ENCODE data around the gene GLIS2.

Gene GLIS2

DNA sequence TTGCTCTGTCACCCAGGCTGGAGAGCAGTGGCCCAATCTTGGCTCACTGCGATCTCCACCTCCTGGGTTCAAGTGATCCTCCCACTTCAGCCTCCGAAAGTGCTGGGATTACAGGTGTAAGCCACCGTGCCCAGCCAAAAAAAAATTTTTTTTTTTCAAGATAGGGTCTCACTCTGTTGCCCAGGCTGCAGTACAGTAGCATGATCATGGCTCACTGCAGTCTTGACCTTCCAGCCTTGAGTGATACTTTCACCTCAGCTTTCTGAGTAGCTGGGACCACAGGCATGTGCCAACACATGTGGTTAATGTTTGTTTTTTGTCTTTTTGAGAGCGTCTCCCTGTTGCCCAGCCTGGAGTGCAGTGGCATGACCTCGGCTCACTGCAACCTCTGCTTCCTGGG, 37.0 kb downstream of the GLIS2 start:
- no peak for DNase-seq (ENCODE audit: low read depth)

DNA sequence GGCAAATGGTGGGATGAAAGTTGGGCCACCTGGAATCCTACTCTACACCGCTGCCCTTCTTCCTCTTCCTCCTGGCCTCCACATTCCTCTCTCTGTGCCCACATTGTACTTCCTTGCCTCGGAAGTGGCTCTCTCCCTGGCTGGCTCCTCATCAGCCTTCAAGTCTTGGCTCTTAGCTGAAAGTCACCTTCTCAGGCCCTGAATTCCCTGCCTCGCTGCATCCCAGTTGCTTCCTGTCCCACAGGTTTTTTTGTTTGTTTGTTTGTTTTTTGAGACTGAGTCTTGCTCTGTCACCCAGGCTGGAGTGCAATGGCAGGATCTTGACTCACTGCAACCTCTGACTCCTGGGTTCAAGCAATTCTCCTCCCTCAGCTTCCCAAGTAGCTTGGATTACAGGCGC, 37.8 kb downstream of the GLIS2 start:
- no peak for DNase-seq (ENCODE audit: low read depth)

DNA sequence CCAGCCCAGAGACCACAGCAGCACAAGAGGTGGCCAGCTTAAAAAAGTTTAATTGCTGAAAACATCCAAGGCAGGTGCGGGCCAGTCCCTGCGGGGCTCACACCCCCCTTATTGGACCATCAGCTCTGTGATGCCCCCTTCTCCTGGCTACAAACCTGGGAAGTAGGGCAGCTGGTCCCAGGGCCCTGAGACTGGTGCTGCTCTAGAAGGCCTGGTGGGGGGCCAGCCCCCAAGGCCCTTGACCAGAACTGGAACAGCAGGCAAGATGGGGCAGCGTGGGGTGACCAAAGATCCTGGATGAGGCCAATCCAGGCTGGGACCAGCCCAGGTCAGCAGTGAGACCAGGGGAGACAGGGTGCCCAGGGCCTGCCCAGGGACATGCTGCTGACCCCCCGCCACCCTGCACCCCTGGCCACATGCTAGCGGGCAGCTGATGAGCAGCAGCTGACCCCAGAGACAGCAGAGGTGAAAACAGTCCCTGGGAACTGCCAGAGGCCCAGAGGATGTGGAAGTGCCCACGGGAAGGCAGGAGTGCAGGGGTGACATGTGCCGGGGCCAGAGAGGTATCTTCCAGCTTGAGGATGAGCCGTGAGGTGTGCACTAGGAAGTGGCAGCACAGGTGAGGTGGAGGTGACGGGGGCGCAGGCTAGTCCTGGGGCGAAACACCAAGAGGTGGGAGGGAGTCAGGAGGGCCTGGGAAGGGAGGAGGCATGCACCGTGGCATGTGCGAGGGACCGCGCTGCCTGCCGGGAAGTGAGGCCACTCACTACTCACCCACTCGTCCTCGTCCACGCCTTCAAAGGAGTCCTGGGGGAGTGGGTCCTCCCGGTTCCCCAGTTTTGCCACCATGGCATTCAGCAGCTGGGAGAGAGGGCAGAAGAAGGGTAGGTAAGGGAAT, 38.9 kb downstream of the GLIS2 start:
- no peak for DNase-seq (ENCODE audit: low read depth)

DNA sequence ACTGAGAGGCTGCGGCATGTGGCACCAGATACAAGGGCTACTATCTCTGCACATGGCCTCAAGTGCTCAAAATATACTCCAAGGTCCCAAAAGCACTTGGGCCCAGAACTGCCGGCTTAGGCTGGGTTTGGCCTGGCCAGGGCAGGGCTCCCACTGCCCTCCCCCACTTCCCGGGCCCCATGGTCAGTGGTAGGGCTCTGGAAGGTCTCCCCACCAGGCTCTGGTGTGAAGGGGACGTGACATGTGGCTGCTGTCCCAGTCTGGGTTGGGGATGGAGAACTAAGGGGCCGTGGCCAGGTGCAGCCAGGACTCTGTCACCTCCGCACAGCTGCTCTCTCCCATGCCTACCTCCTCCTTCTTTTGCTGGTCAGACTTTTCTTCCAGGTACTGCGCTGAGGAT, 41.0 kb downstream of the GLIS2 start:
- no peak for DNase-seq (ENCODE audit: low read depth)

DNA sequence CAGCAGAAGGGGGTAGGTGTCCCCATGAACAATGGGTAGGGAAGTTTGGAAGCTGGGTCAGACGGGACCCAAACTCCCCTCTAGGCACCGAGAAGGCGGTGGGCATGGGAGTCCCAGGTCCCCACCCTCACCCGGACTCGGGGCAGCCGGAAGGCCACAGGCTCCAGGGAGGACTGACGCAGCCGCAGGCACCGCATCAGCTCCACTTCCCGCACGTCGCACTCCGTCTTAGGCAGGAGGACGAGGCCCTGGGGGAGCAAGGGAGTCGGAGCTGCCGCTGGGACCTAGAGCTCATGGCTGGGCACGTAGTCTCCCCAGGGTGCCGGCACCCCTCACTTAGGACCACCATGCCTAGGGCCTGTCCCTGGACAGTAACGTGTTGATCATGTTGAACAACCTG, 42.4 kb downstream of the GLIS2 start:
- no peak for DNase-seq (ENCODE audit: low read depth)

DNA sequence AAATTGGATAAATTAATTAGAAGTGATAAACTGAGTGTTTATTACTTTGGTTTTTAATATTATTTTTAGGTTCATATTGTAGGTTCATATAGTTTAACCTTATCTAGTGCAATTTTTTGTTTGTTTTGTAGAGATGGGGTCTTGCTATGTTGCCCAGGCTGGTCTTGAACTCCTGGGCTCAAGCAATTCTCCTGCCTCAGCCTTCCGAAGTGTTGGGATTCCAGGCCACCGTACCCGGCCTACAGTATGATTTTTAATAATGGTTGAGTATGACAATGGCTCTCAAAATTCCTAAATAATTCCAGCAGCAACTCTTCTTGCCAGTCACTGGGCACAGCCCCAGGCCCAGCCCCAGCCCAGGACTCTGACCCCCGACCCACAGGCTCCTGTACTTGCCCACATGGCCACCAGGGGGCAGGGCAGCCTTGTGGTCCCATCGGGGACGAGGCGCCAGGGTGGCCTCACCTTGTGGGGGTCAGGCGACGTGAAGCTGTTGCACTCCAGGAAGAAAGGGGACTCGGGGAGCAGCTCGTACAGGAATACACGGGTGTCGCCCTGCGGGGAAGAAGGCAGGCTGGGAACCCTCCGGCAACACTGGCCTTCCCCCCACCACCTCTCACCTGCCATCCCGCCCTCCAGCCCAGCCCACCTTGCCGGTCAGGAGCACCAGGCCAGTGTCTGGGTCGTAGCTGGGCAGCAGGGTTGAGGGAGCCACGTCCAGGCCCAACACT, 43.1 kb downstream of the GLIS2 start:
- no peak for DNase-seq (ENCODE audit: low read depth)

DNA sequence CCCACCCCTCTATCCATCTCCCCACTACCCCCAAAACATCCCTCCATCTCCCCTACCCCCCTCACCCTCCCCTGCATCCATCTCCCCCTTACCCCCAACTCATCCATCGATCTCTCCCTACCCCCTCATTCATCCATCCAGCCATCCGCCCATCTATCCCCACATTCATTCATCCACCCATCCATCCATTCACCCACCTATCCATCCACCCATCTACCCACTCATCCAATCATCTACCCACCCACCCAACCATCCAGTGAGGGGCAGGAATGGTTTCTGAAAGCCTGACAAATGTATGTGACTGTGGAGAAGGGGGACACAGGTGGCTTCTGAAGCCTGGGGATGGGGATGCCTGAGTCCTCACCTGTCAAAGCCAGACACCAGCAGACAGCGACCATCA, 44.0 kb downstream of the GLIS2 start:
- no peak for DNase-seq (ENCODE audit: low read depth)

DNA sequence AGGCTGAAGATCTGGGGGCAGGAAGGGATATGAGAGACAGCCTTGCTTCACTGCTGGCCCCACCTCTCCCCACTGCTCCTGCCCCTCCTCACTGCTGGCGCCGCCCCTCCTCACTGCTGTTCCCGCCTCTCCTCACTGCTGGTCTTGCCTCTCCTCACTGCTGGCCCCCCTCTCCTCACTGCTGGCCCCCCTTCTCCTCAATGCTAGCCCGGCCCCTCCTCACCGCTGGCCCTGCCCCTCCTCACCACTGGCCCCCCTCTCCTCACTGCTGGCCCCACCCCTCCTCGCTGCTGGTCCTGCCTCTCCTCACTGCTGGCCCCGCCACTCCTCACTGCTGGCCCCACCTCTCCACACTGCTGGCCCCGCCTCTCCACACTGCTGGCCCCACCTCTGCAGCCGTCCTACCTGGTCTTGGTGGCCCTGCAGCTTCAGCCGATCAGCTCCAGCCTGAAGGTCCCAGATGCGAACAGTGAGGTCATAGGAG, 44.7 kb downstream of the GLIS2 start:
- DNase-seq (ENCODE audit: low read depth): no peak

DNA sequence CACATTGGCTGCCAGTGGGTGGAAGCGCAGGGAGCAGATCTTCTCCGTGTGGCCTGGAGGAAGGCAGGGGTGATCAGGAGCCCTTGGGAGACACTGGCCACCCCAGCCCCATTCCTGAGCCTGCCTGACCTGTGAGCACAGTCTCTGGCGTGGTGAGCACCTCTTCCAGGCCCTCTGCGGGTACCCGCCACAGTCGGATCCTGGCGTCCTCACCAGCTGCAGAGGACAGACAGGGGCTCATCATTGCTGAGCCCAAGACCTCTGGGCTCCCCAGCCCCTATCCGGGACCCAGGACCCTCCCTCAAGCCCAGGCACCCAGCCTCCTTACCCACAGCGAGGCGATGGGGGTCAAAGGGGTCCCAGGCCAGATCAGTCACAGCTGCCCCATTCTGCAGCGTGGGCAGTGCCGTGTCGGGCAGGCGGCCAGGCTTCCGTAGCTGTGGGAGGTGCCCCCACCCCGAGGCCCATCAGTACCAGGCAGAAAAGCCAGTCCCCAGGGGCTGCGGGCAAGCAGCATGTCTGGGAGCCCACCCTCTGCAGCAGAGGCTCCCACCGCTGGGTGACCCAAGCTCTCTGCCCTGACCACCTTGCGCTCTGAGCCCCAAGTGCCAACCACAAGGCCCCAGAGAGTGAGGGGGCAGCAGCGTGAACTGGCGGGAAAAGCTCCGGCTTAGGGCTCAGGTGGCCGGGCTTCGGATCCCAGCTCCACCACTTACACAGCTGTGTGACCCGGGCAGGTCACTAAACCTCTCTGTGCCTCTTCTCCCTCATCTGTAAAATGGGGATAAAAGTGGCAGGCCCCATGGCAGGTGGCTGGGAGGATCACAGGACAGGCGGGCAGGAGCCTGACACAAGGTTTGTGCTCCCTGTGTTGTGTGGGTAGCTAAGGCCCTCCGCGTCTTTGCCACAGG, 45.4 kb downstream of the GLIS2 start:
- DNase-seq (ENCODE audit: low read depth): no peak

DNA sequence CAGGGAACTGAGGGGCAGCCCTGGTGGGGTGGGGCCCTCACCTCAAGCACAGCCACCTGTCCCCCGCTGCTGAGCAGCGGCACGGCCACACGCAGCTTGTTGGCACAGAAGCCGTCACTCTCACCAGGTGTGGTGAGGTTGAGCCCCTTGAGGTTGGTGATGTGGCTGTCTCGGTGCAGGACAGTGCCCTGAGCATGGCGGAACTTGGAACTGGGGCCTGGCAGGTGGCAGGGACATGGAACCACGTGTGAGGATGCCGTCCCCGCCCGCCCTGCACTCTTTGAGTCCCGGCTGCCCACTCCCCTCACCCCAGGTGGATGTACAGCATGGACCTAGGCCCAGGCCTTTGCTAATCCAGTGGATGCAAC, 46.1 kb downstream of the GLIS2 start:
- no peak for DNase-seq (ENCODE audit: low read depth)

DNA sequence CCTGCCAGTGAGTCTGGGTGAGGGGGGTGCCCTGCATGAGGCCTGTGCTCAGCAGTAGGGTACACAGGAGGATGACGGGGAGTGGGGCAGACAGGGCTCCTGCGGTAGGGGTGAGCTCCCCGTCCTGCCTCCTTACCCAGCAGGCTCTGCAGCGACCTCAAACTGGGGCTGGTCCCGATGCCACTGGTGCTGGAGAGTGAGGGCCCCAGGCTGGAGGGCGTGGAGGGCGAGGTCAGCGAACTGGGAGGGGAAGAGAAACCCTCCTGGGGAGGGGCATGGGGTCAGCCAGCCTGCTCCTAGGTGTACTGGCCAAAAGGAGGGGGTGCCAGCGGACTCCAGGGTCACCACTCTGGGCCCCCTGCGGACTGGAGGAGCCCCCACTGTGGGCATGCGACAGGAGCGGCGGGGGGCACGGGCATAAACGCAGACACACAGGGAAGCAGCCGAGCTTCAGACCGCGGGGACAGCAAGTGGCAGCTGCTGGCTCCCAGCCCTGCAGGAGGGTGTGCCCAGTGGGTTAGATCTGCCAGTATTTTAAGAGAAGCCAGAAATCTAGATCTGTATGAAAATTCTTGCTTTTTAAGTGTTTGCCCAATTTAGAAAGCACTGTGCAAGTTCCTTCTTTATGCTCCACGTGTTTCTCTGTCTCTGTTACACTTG, 46.7 kb downstream of the GLIS2 start:
- DNase-seq (ENCODE audit: low read depth): no peak

DNA sequence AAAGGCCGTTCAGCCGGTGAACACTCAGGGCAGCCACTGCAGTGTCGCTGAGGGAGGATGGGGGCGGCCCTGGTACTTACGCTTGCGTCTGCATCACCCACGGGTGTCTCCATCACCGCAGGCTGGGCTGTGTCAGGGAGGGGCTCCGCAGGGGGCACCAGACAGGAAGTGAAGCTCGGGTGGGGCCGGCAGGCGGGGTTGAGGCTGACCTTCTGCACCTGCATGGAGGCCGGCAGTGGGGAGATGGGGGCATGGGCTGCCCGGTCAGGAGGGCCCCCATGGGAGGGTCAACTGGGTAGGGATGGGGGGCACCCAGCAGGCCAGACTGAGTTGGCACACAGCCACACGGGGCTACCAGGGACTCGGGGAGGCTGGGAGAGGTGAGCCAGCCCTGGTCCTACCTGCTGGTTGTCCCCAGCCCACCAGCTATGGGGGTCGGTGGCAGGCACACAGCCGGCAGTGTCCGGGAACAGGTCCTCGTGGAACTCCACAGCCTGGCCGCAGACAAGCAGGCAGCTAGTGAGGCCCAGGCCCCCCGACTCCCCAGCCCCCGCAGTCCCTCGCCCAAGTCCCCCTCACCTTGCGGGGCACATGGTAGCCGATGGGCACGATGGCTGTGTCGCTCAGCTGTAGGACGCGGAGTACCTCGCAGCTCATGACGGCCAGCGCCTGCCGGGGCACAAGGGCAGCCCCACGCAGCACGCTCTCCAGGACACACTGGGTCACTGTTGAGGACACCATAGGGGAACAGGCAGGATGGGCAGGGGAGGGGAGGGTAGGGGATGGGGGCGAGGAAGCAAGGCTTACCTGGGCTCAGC, 48.5 kb downstream of the GLIS2 start:
- DNase-seq (ENCODE audit: low read depth): no peak

DNA sequence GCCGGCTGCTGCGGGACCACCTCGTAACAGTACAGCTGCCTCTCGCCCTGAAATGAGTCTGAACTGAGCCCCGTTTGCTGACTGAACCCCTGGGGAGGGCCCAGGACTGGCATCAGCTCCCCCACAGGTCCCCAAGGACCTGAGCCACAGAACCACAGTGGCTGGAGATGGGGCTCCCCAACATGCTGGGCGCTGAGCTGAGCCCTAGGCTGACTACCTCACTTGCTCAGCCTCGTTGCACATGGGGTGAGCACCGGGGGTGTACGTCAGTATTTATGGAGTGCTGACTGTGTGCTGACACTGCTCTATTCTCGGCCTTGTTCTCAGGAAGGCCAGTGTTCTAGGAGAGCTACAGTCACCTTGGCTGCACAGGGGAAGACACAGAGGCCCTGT, 49.1 kb downstream of the GLIS2 start:
- DNase-seq (ENCODE audit: low read depth): no peak

DNA sequence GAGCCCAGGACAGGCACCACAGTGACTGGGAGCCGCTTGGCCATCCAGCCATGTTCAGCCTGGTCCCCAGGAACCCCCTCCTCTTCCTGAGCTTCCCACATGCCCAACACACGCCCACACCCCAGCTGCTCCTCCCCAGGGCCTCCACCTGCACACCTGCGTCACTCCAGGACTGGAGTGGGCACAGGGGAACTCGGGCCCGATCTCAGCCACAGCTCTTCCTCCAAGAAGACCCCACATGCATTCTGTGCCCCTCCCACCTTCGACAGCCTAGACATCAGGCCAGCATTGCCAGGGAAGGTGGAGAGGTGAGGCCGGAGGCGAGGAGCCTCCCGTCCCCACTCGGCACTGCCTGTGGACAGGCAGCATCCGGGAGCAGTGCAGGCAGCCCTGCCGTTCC, 49.7 kb downstream of the GLIS2 start:
- no peak for DNase-seq (ENCODE audit: low read depth)

DNA sequence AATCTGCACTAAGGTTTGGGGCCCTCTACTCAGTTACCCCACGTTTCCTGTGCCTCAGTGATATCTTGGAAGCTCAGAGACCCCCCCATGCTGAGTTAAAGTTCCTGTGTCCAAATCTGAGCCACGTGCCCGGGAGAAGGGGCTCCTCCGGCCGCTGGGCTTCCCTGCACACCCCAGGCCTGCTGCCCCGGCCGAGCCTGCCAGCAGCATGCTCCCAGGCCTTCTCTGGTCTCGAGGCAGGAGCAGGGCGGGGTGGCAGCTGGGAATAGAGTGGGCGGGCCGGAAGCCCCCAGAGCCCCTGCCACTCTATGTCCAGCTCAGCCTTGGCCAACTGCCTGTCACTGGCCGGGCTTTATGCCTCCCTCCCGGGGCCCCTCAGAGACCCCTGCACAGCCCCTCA, 50.1 kb downstream of the GLIS2 start:
- DNase-seq (ENCODE audit: low read depth): no peak

DNA sequence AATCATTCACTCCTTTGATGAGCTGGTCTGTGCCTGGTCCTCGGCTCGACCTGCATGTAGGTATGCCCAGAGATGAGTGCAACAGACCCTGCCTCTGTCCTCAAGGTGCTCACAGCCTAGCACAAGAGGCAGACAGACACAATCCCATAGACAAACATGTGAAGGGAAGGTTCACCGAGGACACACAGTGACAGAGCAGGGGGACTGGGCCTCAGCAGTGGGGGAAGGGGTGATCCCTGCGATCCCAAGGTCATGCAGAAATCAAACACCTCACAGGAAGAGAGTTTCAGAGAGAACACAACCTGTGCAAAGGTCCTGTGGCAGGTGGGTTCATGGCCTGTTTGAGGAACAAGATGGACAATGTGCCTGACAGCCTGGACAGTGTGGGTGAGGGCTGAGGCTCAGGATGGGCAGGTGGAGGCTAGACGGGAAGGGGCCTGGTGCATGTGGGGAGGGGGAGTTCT, 51.6 kb downstream of the GLIS2 start:
- no peak for DNase-seq (ENCODE audit: low read depth)

DNA sequence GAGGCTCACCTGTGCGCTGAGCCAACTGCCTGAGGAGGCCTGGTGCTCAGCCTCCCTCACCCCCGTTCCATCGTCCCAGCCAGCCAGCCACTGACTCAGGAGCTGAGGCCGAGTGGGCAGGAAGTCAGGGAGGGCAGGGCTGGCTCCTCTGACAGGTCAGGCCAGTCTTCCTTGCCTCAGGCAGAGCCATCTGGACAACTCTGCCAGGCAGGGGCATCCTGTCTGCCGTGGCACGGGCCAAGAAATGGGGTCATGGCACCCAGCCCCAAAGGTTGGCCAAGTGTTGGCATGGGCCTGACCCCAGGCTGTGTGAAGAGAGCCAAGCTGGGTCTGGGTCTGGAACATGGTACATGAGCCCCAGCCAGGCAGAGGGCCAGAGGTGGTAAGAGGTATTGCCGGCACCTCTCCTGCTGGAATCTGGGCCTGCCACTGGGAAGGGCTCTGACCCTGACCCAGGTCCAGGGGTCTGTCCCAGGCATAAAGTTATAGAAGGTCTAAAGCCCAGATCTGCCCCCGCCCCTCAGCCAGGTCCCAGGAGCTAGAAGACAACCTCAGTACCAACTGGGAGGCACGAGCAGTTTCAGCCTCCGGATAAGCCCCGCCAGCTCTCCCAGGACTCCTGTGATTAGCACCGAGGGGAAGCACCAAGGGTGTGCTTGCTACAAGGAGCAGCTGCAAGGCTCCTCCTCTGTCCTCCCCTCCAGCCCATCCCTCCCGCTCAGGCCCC, 53.3 kb downstream of the GLIS2 start:
- DNase-seq (ENCODE audit: low read depth): no peak

DNA sequence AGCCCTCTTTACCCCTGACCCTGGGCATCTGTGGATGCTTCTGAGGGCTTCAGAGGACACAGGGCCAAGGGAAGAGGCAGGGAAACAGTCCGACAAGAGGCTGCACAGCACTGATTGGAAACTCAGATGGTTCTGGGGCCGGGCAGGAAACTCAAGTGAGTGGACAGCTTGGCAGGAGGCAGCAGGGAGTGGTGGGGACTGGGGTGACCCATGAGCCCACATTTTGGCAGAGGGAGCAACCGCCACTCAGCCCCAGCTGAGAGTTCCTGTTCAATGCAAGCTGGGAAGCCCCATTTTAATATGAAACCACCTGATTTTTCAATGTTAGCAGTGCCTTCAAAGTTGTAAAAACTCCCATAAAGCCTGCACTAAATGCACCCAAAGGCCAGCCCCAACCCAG, 54.3 kb downstream of the GLIS2 start:
- no peak for DNase-seq (ENCODE audit: low read depth)

DNA sequence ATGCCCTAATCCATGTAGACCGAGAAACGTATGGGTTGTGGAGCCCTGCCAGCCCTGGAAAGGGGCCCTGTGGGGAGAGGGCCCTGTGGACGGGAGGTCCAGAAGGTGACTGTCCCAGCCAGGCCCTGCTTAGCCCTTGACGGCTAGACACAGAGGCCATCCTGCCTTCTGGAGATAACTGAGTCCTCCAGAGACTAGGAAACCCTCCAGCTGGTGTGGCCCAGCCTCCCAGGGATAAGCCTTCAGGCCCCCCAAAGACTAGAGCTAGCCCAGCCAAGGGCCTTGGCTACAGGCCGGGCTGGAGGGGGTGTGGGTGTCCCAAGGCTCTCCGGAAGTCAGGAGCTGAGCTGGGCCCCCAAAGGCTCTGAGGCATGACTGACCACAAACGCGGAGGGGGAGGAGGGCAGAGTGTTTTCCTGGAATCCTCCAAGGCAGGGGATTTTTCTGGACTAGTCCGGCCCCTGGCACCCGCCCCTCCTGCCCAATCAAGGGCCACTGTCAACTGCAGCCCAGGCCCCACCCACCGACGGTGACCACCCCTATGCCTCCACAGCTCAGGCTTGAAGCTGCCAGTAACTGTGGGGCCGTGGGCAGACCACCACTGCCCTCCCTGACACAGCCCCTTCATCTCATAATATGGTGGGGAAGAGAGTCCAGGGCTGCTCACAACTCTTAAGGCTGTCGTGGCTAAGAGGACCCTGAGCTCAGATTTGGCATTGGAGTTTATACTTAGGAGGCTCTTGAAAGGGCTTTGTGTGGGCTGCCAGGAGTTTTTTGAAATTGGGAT, 54.9 kb downstream of the GLIS2 start:
- no peak for DNase-seq (ENCODE audit: low read depth)

Measured in non-pigmented ciliary epithelial cell (primary cell).